ENCODE data around the gene ERC1.

DNA sequence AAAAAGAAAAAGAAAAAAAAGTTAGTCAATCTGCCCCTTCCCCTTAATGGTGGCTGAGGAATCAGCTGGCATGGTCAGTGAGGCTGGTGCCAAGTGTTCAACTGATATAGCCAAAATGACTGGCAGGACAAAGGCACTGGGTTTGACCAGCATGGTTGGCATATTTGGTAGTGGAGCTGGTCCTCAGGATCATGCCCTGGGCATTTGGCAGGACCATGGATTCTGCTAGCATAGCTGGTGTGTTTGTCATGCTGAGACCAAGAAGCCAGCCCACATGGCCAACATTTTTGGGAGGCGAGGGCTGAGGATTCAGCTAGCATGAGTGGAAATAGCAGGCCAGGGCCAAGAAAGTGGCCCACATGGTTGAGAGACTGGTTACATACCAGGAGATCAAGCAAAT is 466.9 kb downstream of the ERC1 start:
- TF ChIP-seq, protein P1, sequence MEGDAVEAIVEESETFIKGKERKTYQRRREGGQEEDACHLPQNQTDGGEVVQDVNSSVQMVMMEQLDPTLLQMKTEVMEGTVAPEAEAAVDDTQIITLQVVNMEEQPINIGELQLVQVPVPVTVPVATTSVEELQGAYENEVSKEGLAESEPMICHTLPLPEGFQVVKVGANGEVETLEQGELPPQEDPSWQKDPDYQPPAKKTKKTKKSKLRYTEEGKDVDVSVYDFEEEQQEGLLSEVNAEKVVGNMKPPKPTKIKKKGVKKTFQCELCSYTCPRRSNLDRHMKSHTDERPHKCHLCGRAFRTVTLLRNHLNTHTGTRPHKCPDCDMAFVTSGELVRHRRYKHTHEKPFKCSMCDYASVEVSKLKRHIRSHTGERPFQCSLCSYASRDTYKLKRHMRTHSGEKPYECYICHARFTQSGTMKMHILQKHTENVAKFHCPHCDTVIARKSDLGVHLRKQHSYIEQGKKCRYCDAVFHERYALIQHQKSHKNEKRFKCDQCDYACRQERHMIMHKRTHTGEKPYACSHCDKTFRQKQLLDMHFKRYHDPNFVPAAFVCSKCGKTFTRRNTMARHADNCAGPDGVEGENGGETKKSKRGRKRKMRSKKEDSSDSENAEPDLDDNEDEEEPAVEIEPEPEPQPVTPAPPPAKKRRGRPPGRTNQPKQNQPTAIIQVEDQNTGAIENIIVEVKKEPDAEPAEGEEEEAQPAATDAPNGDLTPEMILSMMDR (IDR thresholded peaks at IDR 0.05; ENCODE audit: low read length) = no peak
- TF ChIP-seq EZH2 (optimal IDR thresholded peaks at IDR 0.05; ENCODE audit: low read depth, low read length) = no peak
- TF ChIP-seq EZH2phosphoT487 (IDR thresholded peaks at IDR 0.05; ENCODE audit: low read length) = no peak

Measured in MM.1S (cell line).